DND-41 (cell line): ENCODE measurements around the gene SUSD5.

Source experiments
- CTCF ChIP-seq: IDR thresholded peaks from 2 replicates; pipeline ENCODE4 v1.5.1; 2012; ENCODE audit warnings: borderline replicate concordance, low read length, moderate library complexity, mild to moderate bottlenecking; ENCODE audit not compliant: poor library complexity, severe bottlenecking; ENCODE audit errors: extremely low read depth
- EZH2 ChIP-seq: IDR thresholded peaks from 3 replicates; pipeline ENCODE4 v1.6.1; 2012; ENCODE audit warnings: borderline replicate concordance, low read depth, mild to moderate bottlenecking, moderate library complexity, low read length, inconsistent platforms; ENCODE audit not compliant: severe bottlenecking

GRCh38 chr3:33115024-33115768 is 103.4 kb downstream of the SUSD5 start:
- TF ChIP-seq CTCF (no peak), EZH2 (no peak)
